Astrocyte of the hippocampus (primary cell): ENCODE results near the gene LIG3.
"Not testable (repeated sequence)": the region's sequence is repeated elsewhere in the genome, so short reads cannot be mapped to it uniquely, and the experiment has no call there.

Experiments
- DNase-seq: peaks from one replicate; pipeline ENCODE4 v3.0.0; 2011; ENCODE audit warnings: low read depth, low spot score

Gene LIG3

DNA sequence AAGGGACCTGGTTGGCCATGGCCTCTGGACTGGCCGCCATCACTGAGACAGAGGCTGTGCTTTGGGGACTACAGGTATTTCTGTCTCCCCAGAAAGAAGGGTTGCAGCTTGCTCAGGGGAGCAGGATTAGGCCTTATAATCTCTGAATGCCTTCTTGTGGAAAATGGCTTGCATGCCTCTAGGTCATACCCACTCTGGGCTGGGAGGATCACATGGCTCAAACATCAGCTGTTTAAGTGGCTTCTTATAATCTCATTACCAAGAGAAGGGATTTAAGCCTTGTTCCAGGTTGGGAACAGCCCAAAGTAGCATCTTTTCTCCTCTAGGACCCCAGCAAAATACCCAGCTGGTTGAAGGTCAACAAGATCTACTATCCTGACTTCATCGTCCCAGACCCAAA, 19.1 kb downstream of the LIG3 start:
- no peak for DNase-seq

DNA sequence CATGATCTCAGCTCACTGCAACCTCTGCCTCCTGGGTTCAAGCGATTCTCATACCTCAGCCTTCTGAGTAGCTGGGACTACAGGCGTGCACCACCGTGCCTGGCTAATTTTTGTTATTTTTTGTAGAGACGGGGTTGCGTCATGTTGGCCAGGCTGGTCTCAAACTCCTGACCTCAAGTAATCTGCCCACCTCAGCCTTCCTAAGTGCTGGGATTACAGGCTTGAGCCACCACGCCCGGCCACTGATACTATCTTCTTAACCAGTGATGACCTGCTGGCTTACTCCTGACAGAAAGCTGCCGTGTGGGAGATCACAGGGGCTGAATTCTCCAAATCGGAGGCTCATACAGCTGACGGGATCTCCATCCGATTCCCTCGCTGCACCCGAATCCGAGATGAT, 20.7 kb downstream of the LIG3 start:
- not testable (repeated sequence) for DNase-seq

DNA sequence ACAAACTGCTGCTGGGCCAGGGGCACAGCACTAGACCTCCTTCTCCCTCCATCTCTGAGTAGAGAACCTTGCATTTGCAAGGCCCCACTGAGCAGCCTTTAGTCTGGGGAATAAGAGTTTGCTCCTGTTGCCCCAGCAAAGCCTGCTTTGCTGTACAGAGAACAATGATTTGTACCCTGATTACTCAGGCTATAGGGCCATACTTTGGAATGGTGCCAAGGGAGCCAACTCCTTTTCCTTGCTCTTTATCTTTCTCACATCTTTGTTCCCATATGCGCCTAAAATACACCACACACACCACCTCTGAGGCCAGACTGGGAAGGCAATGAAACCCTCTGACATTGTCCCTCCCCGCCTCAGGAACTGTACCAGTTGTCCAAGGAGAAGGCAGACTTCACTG, 21.2 kb downstream of the LIG3 start:
- no peak for DNase-seq

DNA sequence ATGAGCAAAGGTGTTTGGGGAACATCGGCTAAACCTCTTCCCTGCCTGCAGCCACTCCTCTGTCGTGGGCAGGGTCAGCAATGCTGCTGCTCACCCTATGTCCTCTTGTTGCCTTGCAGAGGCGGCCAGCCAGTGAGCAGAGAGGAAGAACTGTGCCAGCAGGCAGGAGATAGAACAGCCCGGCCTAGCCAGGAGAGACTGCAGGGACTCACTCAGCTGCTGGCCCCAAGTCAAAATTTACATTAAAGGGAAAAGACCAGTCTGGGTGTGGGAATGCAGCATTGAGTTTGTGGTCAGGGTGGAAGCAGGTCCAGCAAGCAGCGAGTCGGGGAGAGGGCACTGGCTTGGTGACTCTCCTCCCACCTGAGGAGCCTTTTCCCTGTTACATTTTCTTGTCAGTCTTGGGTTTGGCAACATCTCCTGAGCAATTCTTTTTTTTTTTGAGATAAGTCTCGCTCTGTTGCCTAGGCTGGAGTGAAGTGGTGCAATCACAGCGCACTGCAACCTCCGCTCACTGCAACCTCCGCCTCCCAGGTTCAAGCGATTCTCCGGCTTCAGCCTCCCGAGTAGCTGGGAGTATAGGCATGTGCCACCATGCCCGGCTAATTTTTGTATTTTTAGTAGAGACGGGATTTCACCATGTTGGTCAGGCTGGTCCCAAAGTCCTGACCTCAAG, 22.7 kb downstream of the LIG3 start:
- peak; percentile 80 for DNase-seq

DNA sequence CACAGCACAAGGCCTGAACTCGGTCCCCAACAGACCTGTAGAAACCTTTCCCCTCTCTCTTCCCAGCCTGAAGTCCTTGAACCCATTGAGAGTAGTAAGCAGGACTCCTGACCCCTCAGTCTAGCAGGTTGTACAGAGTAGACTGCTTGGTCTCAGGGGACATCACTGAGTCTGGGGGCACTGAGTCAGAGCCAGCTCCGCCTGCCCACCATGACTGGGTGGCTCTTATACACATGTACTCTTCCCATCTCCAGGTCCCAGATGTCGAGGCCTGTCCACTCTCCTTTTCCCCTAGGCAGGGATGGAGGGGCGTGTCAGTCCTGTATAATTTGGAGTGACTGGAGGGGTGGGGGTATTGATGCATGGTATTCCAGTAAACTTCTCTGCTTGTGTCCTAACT, 23.5 kb downstream of the LIG3 start:
- DNase-seq, result no peak

DNA sequence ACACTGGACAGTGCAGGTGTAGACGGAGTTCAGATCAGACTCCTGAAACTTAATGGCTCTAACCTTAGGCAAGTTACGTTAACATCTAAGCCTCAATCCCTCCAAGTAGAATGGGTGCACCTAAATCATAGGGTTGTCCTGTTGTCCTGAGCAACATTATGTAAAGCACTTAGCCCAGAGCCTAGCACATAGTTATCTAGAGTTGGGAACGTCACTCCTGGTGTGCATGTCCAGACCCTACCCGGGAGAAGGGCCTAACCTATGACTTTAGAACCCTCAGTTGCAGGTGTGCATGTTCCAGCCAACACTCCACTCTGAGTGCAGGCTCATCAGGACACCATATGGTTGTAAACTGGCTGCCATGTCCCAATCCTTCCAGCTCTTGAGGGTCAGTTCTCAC, 26.0 kb downstream of the LIG3 start:
- no peak for DNase-seq

DNA sequence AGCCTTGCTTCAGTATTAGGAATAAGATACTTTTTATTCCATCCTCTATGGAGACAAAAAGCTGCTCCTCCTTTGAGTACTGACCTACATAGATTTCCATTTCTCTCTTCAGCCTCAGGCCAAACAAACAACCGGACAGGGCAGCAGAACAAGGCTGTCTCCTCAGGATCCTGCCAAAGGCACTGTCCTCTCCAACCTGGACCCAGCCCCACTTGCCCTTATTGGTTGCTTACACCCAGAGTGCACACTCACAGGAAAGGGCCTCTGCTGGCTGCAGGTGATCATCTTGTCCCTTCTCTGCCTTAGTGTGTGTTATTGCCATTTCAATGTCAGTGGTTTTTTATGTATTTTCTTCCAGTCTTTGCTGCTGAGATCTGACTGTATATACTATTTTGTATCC, 26.6 kb downstream of the LIG3 start:
- no peak for DNase-seq

DNA sequence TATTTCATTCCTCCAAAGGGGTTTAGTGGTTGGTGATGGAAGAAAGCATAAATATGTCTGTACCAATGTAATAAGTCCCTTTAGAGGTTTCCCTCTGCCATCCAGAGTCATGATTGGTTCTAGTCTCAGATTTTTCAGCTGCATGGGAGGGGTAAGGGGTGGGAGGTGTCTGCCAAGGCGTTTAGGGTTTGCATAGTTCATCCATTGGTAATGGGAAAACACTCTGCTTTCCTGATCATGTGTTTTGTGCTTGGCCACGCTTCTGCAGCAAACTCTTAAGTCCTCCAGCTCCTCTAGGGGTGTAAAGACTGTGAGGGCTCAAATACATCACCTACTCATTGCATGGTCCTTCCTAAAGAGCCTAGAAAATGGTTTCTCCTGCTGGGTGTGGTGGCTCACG, 29.8 kb downstream of the LIG3 start:
- DNase-seq, result no peak

DNA sequence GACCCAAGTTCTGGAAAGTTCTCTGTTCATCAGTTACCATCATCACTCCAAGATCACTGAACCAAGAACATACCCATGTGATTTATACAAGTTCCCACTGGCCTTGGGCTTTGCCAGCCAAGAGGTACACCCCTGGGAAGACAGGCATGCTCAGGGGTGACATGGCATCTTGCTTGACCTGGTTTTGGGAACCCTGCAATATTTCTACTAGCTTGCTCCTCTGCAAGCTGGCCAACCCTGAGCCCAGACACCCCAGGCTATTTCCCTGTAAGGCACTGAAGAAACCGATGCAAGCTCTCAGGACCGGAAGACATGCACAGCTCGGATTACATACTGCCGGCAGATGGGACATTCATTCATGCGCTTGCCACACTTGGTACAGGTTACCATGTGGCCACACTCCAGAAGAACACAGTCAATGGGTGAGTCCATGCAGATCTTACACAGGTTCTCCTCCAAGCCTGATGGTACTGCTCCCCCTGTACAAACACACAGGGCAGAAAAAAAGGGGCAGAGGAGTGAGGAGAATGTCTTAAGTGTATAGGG, 31.4 kb downstream of the LIG3 start:
- no peak for DNase-seq

DNA sequence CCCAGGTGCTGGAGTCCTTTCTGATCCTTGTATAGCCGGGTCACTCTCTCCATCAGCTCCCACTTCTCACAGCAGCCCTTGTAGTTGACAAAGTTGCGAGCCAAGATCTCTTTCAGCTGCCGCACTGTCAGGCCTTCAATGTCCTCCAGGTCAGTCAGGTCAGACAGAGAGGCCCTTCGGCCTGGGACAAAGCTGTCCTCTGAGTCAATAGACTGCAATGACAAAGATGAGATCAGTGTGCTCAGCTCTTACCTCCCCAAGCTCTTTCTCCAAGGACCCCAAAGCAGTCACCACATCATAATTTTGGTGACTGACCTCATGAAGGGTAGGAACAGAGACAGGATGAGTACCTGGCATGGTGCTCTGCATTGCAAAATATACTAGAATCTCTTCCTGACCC, 36.1 kb downstream of the LIG3 start:
- no peak for DNase-seq

DNA sequence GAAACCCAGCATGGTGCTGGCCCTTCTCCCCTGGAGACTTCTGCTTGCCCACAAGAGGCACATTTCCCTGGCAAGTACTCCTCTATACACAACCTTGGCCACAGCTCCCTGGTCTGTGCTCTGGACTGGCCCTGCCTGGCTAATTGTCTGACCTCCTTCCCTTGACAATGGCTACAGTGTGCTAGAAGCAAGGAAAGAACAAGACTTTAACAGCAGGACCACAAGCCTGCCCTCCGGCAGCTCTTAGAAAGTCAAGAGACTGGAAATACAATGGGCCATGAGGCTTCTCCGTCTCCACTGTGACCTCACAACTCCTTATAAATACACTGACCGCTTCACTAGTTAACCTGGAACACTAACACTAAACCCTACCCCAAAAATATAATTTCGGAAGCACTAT, 36.7 kb downstream of the LIG3 start:
- DNase-seq, result no peak

DNA sequence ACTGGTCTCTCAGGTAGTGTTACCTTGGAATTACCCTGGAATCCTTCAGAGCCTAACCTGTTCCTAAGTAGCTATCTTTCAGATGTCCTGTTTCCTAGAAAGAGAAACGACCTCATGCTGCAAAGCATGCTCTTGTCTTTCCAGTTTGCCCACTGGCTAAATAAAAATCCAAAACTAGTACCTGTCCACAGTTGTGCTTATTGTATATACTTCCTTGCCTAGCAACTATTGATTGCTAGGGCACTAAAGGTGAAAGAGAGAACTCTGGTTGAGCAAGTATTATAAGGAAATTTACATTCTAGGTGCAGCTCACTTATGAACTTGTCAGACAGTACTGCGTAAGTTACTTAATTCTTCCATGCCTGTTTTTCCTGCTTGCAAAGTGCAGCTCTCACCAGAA, 38.5 kb downstream of the LIG3 start:
- no peak for DNase-seq

DNA sequence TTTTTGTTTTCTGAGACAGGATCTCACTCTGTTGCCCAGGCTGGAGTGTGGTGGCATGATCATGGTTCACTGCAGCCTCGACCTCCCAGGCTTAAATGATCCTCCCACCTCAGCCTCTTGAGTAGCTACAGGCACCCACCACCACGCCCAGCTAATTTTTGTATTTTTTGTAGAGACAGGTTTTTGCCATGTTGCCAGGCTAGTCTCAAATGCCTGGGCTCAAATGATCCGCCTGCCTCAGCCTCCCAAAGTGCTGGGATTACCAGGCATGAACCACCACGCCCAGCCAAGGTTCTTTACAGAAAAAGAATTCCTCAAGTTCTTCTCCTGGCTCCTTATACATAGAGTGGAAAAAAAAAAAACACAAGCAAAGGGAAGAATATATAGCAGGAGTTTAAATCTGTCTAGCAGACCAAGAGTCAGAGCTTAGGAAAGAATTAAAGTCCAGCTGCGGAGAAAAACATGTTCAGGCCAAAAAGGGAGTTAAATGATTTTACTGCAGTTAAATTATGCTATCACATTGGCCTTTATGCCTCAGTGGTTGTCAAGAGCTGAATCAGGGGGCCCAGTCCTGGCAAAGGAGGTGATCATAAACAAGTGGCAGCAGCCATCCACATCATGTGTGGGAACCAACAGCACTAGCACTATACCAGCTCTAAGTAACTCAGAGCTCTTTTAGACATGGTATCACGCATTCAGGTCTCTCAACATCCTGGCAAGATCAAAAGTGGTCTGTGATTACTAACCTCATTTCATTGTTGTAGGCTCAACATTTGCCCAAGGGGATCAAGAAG, 39.3 kb downstream of the LIG3 start:
- DNase-seq, result no peak

DNA sequence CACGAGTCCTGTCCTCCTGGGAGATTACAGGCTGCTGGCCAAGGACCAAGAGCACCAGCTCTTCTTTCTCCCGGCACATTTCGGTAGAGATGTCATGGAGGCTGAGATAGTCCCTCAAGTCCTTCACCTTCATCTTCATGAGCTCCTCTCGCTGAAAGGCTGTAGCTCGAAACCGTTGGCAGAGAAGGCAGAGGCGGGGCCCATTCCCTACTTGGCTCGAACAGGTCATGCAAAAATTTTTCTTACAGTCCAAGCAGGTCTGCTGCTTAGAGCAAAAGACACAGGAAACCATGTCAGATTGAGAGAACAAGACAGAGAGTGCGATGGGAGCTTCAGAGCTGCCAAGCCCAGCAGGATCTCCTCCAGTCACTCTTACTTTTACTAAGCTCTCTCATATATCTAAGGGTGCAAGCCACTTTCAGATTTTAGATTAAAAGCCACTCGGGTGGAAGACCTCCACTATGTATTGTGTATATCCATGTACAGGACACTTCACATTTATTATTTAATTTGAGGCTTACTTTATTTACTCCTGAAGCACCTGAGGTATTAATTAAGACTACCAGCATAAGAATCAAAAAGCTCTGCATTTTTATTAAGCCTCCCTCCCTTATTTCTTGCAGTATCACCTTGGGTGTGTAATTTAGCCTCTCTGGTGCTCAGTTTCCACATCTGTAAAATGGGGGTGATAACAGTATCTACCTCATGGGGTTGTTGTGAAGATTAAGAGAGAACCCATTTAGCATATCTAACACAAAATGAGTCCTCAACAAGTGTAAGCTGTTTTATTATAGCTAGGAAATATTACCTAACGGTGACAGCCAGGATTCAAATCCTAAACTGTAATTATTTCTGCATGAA, 41.4 kb downstream of the LIG3 start:
- no peak for DNase-seq

DNA sequence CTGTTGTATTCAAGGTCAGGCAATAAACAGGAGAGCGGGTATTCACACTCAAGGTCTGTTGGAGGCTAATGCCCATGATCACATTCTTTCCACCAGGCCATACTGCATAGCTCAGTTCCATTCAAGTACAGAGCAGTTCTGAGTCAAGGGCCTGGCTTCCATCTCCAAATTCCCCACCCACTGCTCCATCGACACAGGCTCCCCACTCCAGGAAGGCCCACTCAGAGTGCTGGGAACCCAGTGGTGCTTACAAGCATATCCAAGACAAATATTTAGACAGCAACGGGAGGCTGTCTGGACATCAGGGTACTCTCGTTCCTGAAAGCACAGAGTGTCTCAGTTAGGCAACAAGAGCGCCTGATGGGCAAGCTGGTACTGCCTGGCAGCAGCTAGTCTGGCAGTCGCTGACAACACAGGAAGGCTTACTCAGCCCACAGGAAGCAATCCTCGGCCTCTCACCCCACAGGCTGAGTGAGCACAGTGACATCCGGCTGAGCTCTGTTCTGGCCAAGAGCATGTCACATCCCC, 42.3 kb downstream of the LIG3 start:
- peak; percentile 96 for DNase-seq

DNA sequence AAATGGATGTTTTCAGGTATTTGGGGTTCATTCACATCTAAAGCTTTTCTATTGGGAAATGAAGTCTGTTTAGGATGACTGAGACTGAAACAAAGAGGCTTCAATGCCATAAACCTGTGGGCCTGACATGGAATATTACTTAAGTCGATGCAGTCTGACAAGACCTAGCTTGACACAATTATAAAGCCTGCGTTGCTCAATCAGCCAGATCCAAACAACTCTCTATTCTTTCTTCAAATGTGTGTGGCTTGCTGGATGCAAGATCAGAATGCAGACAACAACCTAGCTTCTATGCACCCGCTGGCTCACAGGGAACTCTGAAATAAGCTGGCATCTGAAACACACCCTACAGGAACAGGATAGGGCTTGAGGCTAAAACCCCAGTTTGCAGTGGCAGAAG, 43.2 kb downstream of the LIG3 start:
- DNase-seq, result no peak

DNA sequence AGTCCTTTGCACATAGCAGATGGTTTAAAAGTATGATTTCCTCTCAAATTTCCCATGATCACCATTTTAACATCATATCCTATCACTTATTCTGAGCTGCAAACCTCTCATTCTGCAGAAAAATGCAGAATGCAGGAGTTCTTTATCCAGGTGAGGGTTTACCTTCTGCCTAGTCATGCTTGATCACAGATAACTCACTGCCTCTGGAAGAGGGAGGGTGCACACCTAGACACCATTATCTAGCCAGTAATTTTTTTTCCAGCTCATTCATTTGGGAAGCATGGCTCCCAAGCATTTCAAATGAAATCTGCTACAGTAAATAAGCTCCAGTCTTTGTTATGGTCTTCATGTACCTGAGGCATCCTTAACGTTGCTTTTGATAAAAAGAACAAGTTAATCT, 45.2 kb downstream of the LIG3 start:
- no peak for DNase-seq

DNA sequence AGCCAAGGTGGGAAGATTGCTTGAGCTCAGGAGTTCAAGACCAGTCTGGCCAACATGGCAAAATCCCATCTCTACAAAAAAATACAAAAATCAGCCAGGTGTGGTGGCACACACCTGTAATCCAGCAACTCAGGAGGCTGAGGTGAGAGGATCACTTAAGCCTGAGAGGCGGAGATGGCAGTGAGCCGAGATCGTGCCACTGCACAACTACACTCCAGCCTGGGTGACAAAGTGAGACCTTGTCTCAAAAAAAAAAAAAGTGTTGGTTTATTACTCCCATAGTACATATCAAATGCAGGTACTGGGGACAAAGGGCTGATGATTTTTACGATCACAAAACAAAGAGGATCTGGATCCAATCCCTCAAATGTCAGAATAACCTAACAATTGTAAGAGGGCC, 47.8 kb downstream of the LIG3 start:
- not testable (repeated sequence) for DNase-seq

DNA sequence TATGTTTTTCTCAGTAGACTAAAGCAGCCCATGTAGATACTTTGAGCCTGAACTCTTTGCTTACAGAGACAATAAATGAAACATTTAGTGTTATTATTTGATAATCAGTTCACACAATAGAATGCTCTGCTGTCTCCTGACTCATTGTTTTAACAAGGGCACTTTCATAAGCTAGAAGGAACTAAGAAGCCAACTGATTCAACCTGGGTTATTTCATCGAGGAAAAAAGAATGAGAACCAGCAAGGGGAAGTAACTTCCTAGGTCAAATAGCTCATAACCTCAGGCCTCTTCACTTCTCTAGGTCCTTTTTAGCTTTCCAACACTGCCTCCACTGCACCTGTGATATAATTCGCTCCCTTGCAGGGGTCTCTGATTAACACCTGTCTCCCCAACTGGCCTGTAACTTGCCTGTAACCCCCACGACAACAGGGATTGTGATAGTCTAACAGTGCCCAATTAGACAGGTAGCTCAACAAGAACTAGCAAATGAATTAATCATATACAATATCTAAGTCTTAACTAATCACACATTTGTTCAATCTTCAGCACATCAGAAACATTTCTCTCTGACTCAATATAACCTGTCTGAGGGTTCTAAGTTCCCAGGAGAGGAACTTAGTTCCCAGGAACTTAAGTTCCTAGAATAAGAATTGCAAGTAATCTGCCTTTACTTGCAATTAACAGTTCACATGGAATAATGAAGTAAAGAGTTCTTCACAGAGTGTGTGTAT, 48.4 kb downstream of the LIG3 start:
- DNase-seq, result no peak

DNA sequence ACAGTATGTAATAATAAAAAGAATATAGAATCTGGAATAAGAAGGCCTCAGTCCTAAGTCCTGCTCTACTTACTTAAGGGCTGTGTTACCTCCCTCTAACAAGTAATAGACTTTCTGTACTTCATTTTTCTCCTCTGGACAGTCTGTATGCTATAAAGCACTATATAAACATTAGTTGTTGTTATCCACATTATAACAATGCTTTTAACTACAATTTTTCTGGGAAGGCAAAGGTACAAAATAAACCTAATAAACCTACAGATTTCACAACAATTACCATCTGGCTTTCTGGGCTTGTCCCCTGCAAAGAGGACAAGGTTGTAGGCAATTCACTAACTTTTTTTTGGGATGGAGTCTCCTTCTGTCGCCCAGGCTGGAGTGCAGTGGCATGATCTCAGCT, 50.5 kb downstream of the LIG3 start:
- no peak for DNase-seq

DNA sequence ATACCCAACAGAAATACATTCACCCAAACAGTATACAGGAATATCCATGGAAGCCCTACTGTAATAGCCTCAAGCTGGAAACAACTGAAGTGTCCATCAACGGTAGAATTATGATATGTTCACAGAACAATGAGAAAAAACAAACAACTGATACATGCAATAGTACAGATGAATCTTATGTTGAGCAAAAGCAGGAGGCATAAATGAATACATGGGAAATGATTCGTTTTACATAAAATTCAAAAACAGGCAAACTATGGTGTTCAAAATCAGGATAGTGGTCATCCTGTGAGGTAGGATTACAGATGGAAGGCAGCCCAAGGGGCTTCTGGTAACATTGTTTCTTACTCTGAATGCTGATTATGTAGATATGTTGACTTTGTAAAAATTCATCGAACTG, 58.1 kb downstream of the LIG3 start:
- DNase-seq, result no peak
